GM18517 (cell line): ENCODE results near the gene LRBA.
"Not testable (repeated sequence)": the region's sequence is repeated elsewhere in the genome, so short reads cannot be mapped to it uniquely, and the experiment has no call there.

Experiments
- ATAC-seq: cut with Tn5 transposase; IDR thresholded peaks from one replicate; pipeline ENCODE4 v1.9.1; 2021; ENCODE audit warnings: mild to moderate bottlenecking, moderate library complexity; ENCODE audit not compliant: unreplicated experiment

The LRBA gene

DNA sequence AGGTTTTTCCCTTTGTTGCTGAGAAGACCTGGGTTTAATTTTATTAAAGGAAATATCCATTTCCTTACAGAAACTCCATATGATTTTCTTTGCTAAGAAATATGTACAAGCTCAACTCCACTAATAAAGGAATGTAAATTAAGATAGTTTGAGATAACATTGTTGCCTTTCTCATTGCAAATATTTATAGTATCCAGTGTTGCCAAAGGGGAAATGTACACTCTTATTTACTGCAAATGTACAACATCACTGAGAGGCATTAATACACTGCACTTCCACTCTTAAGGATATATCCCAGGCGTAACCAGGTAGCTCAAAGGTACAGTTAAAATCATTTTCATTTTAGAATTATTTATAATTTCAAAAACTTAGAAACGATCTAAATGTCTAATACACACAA, 7.5 kb upstream of the LRBA start:
- no peak for ATAC-seq

- no peak for ATAC-seq
These were observed 6.7 kb upstream of the LRBA start for GRCh38 chr4:151021637-151022334.

- peak; percentile 64 for ATAC-seq
These were observed 619 bp upstream of the LRBA start for GRCh38 chr4:151015459-151016347.

- ATAC-seq: no peak
These were observed 1.1 kb downstream of the LRBA start for GRCh38 chr4:151013944-151014343.

DNA sequence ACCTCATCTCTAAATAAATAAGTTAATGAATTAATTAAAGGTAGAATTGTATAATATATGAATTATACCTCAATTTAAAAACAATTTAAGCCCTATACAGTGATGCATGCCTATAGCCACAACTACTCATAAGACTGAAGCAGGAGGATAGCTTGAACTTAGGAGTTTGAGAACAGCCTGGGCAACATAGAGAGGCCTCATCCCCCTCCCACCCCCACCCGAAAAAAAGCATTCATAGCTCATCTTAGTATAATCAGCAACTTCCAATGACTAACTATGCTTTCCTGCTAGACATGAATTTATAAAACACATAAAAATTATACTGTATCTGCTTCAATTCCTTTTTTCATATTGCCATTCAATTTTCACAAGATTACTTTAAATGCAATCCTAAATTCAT, 1.6 kb downstream of the LRBA start:
- ATAC-seq: no peak

- no peak for ATAC-seq
These were observed 2.3 kb downstream of the LRBA start for GRCh38 chr4:151012820-151013219.

GRCh38 chr4:151012376-151012775, 2.7 kb downstream of the LRBA start:
- ATAC-seq: no peak

DNA sequence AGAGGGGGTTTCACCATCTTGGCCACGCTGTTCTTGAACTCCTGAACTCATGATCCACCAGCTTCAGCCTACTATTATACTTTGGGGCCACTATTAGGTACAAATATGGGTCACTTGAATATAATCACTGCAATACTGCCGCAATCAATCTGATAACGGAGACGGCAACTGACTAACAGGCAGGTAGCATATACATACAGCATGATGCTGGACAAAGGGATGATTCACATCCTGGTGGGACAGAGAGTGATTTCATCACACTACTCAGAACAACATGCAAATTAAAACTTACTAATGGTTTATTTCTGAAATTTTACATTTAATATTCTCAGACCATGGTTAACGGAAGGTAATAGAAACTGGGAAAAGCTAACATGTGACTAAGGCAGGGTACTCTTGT, 10.9 kb downstream of the LRBA start:
- no peak for ATAC-seq

DNA sequence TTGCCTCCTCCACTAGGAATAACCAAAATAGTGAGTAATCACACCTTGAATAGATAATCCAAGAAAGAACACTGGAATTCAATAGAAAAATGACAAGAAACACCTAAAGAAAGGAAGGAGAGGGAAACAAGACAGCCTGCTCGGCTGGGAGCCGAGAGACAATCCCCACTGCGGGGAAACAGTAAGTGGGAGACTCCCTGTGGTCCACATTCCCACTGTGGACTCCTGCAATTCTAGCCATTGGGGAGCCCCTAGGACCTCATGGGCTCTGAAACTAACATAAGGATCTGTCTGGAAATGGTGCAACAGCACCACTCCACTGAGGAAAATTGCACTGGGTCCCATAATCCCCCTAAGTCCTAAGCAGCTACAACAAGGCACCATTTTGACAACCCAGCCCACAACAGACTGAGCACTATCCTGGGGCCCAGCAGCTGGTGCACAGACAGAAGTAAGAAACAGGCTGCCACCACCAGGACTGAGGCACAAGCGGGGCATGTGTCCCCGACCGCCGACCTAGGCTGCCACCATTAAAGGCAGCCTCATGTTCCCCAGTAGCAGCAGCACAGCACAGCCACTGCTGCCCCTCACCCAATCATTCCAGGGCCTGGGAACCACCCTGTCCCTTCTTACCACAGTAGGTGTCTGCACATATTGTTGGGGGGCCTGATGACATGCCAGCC, 14.2 kb downstream of the LRBA start:
- ATAC-seq: no peak

- ATAC-seq: no peak
These were observed 16.0 kb downstream of the LRBA start for GRCh38 chr4:150999086-150999485.

DNA sequence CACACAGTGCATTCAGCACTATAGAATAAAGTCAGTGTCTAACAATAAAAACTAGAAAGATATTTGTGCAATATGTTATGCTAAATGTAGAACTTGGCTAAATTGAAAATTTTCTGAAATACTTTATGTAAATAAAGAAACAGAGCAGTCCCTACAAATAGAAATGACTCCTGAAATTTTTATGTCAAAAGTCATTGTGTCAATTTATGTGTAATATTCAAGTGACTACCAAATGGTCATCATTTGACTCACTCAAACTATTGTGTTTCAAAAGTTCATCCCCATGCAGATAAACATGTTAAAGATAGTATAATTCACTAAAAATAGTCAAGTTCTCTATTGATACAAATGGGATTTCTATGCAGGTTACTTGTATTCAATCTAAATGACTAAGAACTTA, 17.9 kb downstream of the LRBA start:
- no peak for ATAC-seq

DNA sequence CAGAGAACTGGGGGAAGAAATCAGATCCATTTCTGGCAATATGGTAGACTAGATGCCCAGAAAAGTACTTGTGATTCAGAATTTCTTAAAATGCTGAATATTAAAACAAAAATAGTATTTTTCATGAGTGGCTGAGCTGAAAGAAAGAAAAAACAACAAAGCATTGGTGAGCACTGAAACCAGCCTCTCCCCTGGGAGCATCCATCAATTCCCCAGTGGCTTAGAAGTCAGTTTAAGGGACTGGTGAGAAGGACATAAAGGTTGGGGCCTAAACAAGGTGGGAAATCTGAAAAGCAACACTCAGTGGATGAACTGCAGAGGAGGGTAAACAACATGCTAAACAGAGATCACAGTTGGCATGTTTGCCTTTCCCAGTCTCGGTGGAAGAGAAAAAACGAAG, 20.4 kb downstream of the LRBA start:
- no peak for ATAC-seq

DNA sequence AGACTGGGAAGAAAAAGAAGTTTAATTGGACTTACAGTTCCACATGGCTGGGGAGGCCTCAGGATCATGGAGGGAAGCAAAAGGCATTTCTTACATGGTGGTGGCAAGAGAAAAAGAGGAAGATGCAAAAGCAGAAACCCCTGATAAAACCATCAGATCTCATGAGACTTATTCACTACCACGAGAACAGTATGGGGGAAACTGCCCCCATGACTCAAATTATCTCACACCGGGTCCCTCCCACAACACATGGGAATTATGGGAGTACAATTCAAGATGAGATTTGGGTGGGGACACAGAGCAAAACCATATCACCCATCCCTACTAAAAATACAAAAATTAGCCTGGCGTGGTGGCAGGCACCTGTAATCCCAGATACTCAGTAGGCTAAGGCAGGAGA, 21.5 kb downstream of the LRBA start:
- ATAC-seq: not testable (repeated sequence)

- no peak for ATAC-seq
These were observed 24.1 kb downstream of the LRBA start for GRCh38 chr4:150990993-150991392.

DNA sequence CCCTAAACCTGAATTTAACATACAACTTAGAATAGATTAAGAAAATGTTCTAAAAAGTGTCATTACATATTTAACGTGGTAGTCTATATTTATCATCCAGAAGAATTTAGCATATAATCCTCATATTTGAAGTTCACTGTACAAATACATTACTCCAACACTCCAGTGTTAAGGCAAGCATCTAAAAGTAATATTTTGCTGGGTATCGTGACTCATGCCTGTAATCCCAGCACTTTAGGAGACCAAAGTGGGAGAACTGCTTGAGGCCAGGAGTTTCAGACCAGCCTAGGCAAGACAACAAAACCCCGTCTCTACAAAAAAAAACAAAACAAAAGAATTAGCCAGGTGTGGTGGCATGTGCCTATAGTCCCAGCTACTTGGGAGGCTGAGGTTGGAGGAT, 24.8 kb downstream of the LRBA start:
- no peak for ATAC-seq

GRCh38 chr4:150988238-150988637, 26.8 kb downstream of the LRBA start:
- no peak for ATAC-seq

- ATAC-seq: no peak
These were observed 27.9 kb downstream of the LRBA start for GRCh38 chr4:150987204-150987603.

DNA sequence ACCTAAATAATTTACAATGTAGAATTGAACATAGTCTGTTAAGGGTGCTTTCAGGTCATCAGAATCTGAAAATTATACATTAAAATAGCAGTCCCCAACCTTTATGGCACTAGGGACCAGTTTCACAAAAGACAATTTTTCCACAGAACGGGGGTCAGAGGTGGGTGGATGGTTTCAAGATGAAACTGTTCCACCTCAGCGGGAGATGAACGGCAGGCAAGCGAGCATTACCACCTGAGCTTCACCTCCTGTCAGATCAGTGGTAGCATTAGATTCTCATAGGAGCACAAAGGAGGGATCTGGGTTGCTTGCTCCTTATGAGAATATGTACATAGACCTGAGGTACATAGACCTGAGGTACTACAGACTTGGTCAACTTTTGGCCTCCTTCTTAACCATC, 29.0 kb downstream of the LRBA start:
- peak; percentile 76 for ATAC-seq

DNA sequence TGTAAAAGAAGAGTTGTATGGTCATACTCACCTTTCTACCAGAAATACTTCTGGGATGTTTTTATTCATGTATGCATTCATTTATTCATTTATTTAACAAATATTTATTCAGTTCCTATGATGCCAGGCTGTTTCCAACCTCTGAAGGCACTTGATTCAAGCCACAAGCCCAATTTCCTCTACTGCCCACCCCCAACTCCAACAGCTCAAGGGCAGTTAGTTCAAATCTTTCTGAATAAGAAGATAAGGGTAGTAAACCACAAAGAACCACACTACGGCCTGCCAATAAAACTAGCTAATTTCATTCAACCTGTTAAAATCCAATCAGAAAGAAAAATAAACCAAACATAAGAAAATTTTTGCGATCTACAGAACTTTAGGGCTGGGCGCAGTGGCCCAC, 31.2 kb downstream of the LRBA start:
- ATAC-seq: no peak

DNA sequence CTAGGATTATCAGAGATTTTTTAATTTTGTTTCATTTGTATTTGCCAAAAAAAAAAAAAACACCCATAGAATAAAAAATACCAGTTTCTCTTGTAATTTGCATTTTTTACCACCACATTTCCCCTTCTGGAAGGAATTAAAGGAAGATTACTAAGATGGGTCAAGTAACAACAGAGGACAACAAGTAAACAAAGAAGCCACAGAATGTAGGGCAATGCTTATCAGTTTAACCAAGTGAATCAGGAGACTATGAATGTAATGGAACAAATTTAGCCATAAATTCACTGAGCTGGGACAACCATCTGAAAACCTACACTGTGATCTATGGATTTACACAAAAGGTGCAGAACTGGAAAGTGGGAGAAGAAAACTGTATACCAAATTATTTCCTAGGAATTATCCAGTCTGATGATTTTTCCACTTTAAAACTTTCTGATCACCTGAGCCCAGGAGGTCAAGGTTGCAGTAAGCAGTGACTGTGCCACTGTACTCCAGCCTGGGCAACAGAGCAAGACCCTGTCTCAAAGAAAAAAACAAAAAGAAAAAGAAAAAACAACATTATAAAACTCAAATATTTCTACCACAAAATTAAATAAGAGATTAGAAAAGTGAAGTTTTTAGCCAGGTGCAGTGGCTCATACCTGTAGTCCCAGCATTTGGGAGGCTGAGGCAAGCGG, 32.4 kb downstream of the LRBA start:
- ATAC-seq: no peak
